GM21515 (cell line): ENCODE measurements around the gene LDLRAD4.

Experiments
- ATAC-seq: cut with Tn5 transposase; IDR thresholded peaks from one replicate; pipeline ENCODE4 v1.9.1; 2021; ENCODE audit not compliant: unreplicated experiment

Gene LDLRAD4

GRCh38 chr18:13454363-13455150, 236.0 kb downstream of the LDLRAD4 start:
- no peak for ATAC-seq

GRCh38 chr18:13455471-13455870, 236.9 kb downstream of the LDLRAD4 start:
- no peak for ATAC-seq

GRCh38 chr18:13455960-13456481, 237.5 kb downstream of the LDLRAD4 start:
- no peak for ATAC-seq

DNA sequence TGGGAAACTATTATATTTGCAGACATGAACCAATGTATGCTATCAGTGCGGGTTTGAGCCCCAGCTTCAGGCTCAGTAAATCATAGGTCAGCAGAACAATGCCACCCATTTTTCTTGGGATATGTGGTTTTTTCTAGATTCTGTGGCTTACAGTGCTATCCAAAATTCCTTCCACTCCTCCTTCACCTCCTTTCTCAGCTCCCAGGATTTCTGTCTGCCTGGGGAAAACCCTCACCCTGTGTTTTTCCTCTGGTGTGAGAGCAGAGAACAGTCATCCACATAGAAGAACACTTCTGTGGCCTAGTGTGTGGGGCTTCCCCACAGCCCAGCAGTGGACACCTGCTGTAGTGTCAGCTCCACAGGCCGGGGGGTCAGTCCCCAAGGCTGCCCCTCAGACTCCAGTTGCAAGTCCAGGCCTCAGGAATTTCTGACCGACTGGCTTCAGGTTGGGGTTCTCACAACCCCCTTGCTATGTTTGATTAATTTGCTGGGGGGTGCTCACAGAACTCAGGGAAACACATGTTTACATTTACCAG, 238.2 kb downstream of the LDLRAD4 start:
- no peak for ATAC-seq

- no peak for ATAC-seq
Measured at GRCh38 chr18:13457327-13457726, 238.8 kb downstream of the LDLRAD4 start.

DNA sequence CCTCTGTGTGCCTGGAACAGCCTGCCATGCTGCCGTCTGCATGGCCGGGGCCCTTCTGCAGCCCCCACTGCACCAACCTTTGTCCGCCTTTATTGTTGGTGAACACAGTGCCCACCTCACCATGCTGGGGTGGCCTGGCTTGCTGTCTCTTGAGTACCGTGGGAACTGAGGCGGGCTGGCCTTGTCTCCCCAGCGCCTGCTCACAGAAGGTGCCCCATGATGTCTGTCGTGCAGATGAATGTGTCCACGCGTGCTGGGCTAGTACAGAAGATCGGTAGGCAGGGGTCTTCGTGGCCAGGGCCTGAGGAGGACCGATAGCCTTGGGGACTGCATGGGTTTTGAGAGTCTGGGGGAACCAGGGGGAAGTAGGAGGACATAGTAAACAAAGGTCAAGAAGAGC, 242.4 kb downstream of the LDLRAD4 start:
- no peak for ATAC-seq

- ATAC-seq: no peak
Measured at GRCh38 chr18:13461469-13461868, 242.9 kb downstream of the LDLRAD4 start.

DNA sequence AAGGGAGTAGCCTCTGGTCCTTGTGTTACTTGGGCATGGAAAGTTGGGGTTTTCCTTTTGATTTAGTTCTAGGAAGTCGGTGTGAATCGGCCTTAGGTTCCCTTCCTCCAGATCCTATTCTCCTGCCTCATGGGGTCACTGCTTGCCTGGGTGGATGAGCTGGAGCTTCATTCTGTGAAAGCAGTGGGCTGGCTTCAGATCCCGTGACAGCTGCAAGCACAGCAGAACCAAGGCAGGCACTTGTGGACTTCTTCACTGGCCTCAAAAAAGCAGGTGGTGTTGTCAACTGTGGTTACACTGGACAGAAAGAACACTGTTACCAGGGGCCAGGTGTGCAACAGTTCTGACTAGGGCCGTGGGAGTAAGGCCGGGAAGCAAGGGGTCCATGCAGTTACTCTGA, 243.4 kb downstream of the LDLRAD4 start:
- ATAC-seq: no peak

DNA sequence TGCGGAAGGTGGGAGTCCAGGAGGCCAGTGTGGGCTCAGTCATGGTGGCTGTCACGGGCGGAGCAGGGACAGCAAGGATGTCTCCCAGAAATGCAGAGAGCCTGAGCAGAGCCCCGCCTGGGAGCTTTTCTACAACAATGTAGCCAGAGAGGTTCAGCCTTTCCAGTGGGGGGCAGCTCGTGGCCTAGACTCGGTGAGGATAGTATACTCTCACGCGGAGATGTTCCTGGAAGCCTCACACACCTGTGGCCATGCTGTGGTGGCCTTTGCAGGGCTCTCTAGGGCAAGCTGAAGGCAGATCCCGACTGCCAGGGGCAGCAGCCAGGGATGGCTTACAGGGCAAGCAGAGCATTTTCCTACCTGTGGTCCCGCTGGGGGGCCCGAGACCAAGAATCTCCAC, 244.1 kb downstream of the LDLRAD4 start:
- ATAC-seq: no peak

DNA sequence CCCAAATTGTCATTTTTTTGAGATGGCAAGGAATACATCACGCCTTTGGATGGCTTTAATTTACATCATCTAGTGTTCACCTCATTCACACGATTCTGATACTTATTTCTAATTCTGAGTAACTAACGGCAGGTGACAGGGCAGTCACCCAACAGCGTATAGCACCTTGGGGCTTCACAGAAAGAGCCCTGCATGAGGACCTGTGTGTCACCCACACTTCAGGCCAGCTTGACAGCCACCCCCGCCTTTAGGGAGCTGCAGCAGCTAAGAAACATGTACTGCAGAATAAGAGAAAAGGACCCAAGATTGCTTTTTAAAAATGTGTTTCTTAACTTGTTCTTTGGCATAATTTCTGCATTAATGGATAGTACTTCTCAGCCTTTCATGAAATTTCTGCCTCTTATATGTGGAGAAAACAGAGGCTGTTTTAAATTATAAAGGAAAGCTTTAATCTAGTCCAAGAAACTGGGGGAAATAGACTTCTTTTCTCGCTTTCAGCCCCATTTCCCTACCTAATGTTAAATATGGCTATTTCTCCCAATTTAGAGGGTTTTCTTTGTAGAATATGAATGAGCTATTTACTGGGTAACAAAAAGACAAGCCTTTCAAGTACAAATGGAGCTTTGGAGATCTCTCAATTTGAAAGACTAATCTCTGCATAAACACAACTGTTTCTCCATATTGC, 245.1 kb downstream of the LDLRAD4 start:
- no peak for ATAC-seq

DNA sequence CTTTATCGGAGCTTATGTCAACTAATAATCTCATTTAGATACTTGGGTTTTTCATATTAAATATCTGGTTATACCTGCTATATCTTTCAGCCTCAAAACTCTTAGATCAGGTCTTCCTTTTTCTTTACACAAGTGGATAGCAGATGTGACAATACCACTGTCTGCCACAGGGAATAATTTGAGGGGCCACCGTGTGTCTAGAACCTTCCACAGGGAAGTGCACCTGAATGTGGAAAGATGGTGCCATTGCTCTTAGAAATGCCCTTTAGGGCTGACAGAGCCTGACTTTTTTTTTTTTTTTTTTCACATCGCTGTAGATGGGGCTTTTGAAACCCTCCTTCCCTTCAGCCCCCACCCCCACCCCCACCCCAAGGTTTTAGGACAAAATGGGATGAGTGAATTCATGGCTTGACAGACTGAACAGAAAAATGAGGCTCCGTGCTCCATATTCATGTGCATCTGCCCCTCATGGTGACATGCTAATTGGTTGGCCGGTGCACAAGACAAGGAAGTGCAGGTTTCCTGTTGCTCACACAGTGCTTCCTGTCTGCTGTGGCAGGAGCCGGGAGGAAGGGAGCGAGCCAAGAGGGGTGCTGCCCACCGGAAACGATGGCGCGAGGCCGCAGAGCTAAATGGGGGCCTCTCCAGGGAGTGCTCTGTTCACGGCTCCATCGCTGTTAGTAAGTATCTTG, 246.0 kb downstream of the LDLRAD4 start:
- peak; percentile 94 for ATAC-seq

- peak; percentile 34 for ATAC-seq
Measured at GRCh38 chr18:13465124-13465446, 246.5 kb downstream of the LDLRAD4 start.

DNA sequence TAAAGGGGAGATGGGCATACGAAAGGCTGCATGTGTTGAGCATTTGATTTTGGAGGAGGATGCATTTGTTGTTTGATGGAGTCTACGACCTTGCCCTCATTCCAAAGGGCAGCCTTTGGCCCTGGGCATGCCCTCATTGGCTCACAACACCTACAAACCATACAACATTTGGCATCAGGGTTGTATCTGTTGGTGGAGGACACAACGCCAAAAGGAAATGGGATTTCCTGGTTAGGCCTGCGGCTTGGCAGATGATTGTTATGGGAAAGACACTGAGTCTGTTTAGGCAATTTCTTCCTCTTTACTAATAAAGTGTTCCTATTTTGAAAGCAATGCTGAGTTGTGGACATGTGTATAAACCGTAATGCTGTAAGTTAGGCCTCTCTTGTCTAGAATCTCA, 246.9 kb downstream of the LDLRAD4 start:
- ATAC-seq: no peak

GRCh38 chr18:13470516-13471197, 252.1 kb downstream of the LDLRAD4 start:
- ATAC-seq: no peak

GRCh38 chr18:13471198-13471845, 252.8 kb downstream of the LDLRAD4 start:
- no peak for ATAC-seq

GRCh38 chr18:13471971-13472628, 253.5 kb downstream of the LDLRAD4 start:
- no peak for ATAC-seq

GRCh38 chr18:13473751-13474150, 255.2 kb downstream of the LDLRAD4 start:
- ATAC-seq: no peak

DNA sequence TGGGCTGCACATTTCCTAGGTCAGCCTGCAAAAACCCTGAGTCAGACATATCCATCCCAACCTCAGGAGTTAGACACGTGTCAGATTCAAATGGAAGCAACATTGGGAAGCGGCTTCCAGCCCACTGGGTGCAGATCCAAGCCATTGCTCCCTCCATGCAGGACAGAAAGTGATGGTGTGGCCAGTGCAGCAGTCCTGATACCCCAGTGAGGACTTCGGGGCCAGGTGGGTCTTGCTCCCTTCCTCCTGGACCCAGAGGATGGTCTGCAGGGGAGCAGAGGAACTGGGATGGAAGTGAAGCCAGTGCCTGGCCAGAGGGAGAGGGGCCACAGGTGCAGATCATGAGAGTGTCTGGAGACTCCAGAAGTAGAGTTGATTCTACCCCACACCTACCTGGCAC, 255.8 kb downstream of the LDLRAD4 start:
- ATAC-seq: no peak

GRCh38 chr18:13474907-13475545, 256.5 kb downstream of the LDLRAD4 start:
- no peak for ATAC-seq
